C4-2B (cell line): ENCODE data around the gene TMEM234.
A peak's percentile ranks its signal among the peaks of the same experiment; 100 is the strongest.

Experiments used
- H3K27ac ChIP-seq: fragments of 450-650 bp; 2 replicates; pipeline ENCODE4 v1.5.1; 2017
- ZFX ChIP-seq: fragments of 450-650 bp; IDR thresholded peaks from 2 replicates; pipeline ENCODE4 v1.6.1; 2017
- TF ChIP-seq, protein P1 (sequence below): fragments of 450-650 bp; conservative IDR thresholded peaks from 2 replicates; pipeline ENCODE4 v1.5.1; 2017; ENCODE audit warnings: mild to moderate bottlenecking

The TMEM234 gene

DNA sequence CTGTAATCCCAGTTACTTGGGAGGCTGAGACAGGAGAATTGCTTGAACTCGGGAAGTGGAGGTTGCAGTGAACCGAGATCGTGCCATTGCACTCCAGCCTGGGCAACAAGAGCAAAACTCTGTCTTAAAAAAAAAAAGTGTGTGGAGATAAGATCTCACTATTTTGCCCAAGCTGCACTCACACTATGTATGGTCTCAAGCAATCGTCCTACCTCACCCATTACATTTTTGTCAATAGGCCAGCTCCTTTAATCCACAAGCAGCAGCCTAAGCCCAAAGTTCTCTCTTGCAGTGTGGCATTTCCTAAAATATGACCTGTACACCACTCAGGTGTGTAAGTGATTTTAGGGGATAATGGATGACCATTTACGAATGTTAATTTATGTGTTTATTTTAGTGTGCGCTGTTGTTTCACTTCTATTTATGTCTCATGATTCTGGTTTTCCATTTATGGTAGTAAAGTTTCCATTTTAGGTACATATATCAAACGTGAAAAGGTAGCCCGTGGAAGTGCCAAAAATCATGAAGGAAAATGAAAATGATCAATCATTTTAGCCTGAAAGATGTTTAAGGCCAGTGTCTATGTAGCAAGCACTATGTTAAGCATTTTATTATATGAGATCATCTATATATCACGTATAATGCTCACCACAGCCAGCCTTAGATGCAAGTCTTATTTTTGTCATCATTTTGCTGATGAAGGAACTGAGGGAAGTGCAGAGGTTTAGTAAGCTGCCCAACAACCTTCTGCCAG, 34.5 kb upstream of the TMEM234 start:
- no peak overlapping the region for H3K27ac ChIP-seq
- TF ChIP-seq ZFX: no peak
- TF ChIP-seq, protein P1, sequence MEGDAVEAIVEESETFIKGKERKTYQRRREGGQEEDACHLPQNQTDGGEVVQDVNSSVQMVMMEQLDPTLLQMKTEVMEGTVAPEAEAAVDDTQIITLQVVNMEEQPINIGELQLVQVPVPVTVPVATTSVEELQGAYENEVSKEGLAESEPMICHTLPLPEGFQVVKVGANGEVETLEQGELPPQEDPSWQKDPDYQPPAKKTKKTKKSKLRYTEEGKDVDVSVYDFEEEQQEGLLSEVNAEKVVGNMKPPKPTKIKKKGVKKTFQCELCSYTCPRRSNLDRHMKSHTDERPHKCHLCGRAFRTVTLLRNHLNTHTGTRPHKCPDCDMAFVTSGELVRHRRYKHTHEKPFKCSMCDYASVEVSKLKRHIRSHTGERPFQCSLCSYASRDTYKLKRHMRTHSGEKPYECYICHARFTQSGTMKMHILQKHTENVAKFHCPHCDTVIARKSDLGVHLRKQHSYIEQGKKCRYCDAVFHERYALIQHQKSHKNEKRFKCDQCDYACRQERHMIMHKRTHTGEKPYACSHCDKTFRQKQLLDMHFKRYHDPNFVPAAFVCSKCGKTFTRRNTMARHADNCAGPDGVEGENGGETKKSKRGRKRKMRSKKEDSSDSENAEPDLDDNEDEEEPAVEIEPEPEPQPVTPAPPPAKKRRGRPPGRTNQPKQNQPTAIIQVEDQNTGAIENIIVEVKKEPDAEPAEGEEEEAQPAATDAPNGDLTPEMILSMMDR: no peak

- TF ChIP-seq, protein P1: no peak
- TF ChIP-seq ZFX: no peak
- H3K27ac ChIP-seq: no peak overlapping the region
Measured at GRCh38 chr1:32255072-32256071, 33.2 kb upstream of the TMEM234 start.

- TF ChIP-seq ZFX: no peak
- TF ChIP-seq, protein P1: no peak
- no peak within 1 kb of the TSS for H3K27ac ChIP-seq
Measured at GRCh38 chr1:32250893-32251716, 29.0 kb upstream of the TMEM234 start, which contains the start of gene LCK. Gene LCK (plus strand): TSS chr1:32251265. CDS start chr1:32274330, 23,065 bp downstream.

- TF ChIP-seq ZFX: no peak
- TF ChIP-seq, protein P1: no peak
- H3K27ac ChIP-seq: no peak overlapping the region
Measured at GRCh38 chr1:32249831-32250525, 27.8 kb upstream of the TMEM234 start.

GRCh38 chr1:32247983-32248889, 26.1 kb upstream of the TMEM234 start:
- TF ChIP-seq, protein P1: peak; percentile 96
- TF ChIP-seq ZFX: no peak
- no peak overlapping the region for H3K27ac ChIP-seq

- H3K27ac ChIP-seq: no peak overlapping the region
- no peak for TF ChIP-seq ZFX
- TF ChIP-seq, protein P1: no peak
Measured at GRCh38 chr1:32247452-32247851, 25.3 kb upstream of the TMEM234 start.
